Fibroblast of skin of scalp (primary cell): Measurements from ENCODE around the gene STPG2.
"Not testable (repeated sequence)": the region's sequence is repeated elsewhere in the genome, so short reads cannot be mapped to it uniquely, and the experiment has no call there.

Experiments used
- DNase-seq: peaks from one replicate; pipeline ENCODE4 v3.0.0-alpha.2; 2013

Gene STPG2

GRCh38 chr4:97627750-97628149 is 515.5 kb downstream of the STPG2 start:
- no peak for DNase-seq

GRCh38 chr4:97624204-97624603 is 519.1 kb downstream of the STPG2 start:
- DNase-seq, result no peak

GRCh38 chr4:97605932-97606331 is 537.3 kb downstream of the STPG2 start:
- no peak for DNase-seq

- DNase-seq, result no peak
These were observed 550.0 kb downstream of the STPG2 start for GRCh38 chr4:97593248-97593647.

- no peak for DNase-seq
These were observed 553.0 kb downstream of the STPG2 start for GRCh38 chr4:97590266-97590665.

- no peak for DNase-seq
These were observed 553.6 kb downstream of the STPG2 start for GRCh38 chr4:97589481-97590196.

- no peak for DNase-seq
These were observed 555.4 kb downstream of the STPG2 start for GRCh38 chr4:97587912-97588311.

- no peak for DNase-seq
These were observed 558.0 kb downstream of the STPG2 start for GRCh38 chr4:97585274-97585673.

- no peak for DNase-seq
These were observed 560.4 kb downstream of the STPG2 start for GRCh38 chr4:97582890-97583289.

GRCh38 chr4:97577004-97577403 is 566.3 kb downstream of the STPG2 start:
- no peak for DNase-seq

GRCh38 chr4:97560009-97560408 is 583.3 kb downstream of the STPG2 start:
- no peak for DNase-seq

GRCh38 chr4:97558204-97558778 is 585.0 kb downstream of the STPG2 start:
- DNase-seq, result no peak

- not testable (repeated sequence) for DNase-seq
These were observed 592.6 kb downstream of the STPG2 start for GRCh38 chr4:97550637-97551036.

- DNase-seq, result no peak
These were observed 594.2 kb downstream of the STPG2 start for GRCh38 chr4:97548943-97549583.

GRCh38 chr4:97548186-97548585 is 595.1 kb downstream of the STPG2 start:
- DNase-seq, result no peak

- DNase-seq, result no peak
These were observed 611.9 kb downstream of the STPG2 start for GRCh38 chr4:97531351-97531750.

- no peak for DNase-seq
These were observed 612.6 kb downstream of the STPG2 start for GRCh38 chr4:97530676-97531075.

- no peak for DNase-seq
These were observed 618.0 kb downstream of the STPG2 start for GRCh38 chr4:97525236-97525635.

GRCh38 chr4:97517939-97518338 is 625.3 kb downstream of the STPG2 start:
- DNase-seq, result no peak

- no peak for DNase-seq
These were observed 629.4 kb downstream of the STPG2 start for GRCh38 chr4:97513917-97514316.
